Fibroblast of lung (primary cell): ENCODE results near the gene ARFGAP1. TPM values are rescaled to one million over a fixed set of nuclear protein-coding genes. Genes with fewer than 3 reads are reported as not detected.

Source experiments
- DNase-seq, 2 donors: peaks; one replicate each; pipeline versions ENCODE4 v3.0.0 to v3.0.0-alpha.2; 2010; ENCODE audit warnings: low read depth in 2 of 2
- H2AFZ ChIP-seq: 2 replicates; pipeline ENCODE4 v1.5.1; 2012; ENCODE audit warnings: low read length, control low read depth, inconsistent platforms
- H3K27ac ChIP-seq: 2 replicates; pipeline ENCODE4 v1.5.1; 2011; ENCODE audit warnings: low read length, control low read depth; ENCODE audit not compliant: insufficient read depth
- H3K27me3 ChIP-seq: 2 replicates; pipeline ENCODE4 v1.5.1; 2011; ENCODE audit warnings: mild to moderate bottlenecking, low read length; ENCODE audit not compliant: control insufficient read depth, insufficient read depth
- H3K36me3 ChIP-seq: 2 replicates; pipeline ENCODE4 v1.5.1; 2011; ENCODE audit warnings: low read length; ENCODE audit not compliant: control insufficient read depth, insufficient read depth
- H3K4me1 ChIP-seq: 2 replicates; pipeline ENCODE4 v1.5.1; 2011; ENCODE audit warnings: low read length; ENCODE audit not compliant: control insufficient read depth, insufficient read depth; ENCODE audit errors: extremely low read depth
- H3K4me2 ChIP-seq: 2 replicates; pipeline ENCODE4 v1.5.1; 2011; ENCODE audit warnings: low read length, control low read depth; ENCODE audit not compliant: insufficient read depth; ENCODE audit errors: extremely low read depth
- H3K4me3 ChIP-seq, 4 experiments: fragments of 200-600 bp in 1 of 4; sonication (generic) in 1 of 4; replicated peaks in 1 of 4; 2 replicates each; pipeline ENCODE4 v1.5.1; 2011 to 2016; ENCODE audit warnings: low read length in 4 of 4, low read depth in 3 of 4, mild to moderate bottlenecking in 3 of 4, control low read depth in 2 of 4, inconsistent platforms in 1 of 4, mixed read lengths in 1 of 4; ENCODE audit not compliant: insufficient read depth in 1 of 4; ENCODE audit errors: control extremely low read depth in 1 of 4
- H3K79me2 ChIP-seq: 2 replicates; pipeline ENCODE4 v1.5.1; 2012; ENCODE audit warnings: mild to moderate bottlenecking, low read length, inconsistent platforms; ENCODE audit not compliant: control insufficient read depth, insufficient read depth
- H3K9ac ChIP-seq: 2 replicates; pipeline ENCODE4 v1.5.1; 2011; ENCODE audit warnings: mild to moderate bottlenecking, low read length, control low read depth; ENCODE audit not compliant: insufficient read depth
- H3K9me3 ChIP-seq: 2 replicates; pipeline ENCODE4 v1.5.1; 2012; ENCODE audit warnings: low read depth, low read length; ENCODE audit not compliant: control insufficient read depth, insufficient read depth
- H4K20me1 ChIP-seq: 2 replicates; pipeline ENCODE4 v1.5.1; 2011; ENCODE audit warnings: low read length; ENCODE audit not compliant: control insufficient read depth, insufficient read depth; ENCODE audit errors: extremely low read depth
- CTCF ChIP-seq, 2 donors: IDR thresholded peaks in 1 of 2; conservative IDR thresholded peaks in 1 of 2; 1 replicate in 1 of 2; 2 replicates in 1 of 2; pipeline ENCODE4 v1.5.1; 2011 to 2012; ENCODE audit warnings: low read length in 2 of 2, control low read depth in 1 of 2, inconsistent platforms in 1 of 2, low read depth in 1 of 2, mild to moderate bottlenecking in 1 of 2
- EZH2 ChIP-seq: IDR thresholded peaks from 2 replicates; pipeline ENCODE4 v1.5.1; 2012; ENCODE audit warnings: low read length, control low read depth, mild to moderate bottlenecking; ENCODE audit errors: missing control alignments
- polyA plus RNA-seq, 2 donors: library from polyadenylated mRNA; depleted of rRNA in 1 of 2; stranded (reverse) in 1 of 2; unstranded in 1 of 2; fragments of >200 nt; gene quantifications; 2 replicates each; pipeline ENCODE4 v1.2.1, GENCODE V29; 2011 to 2012; ENCODE audit warnings: missing spikeins in 1 of 2
- total RNA-seq: library from RNA; depleted of rRNA; stranded (reverse); fragments of >200 nt; gene quantifications from 2 replicates; pipeline ENCODE4 v1.2.1, GENCODE V29; 2014

ARFGAP1 gene
- total and polyA plus RNA-seq, 2 donors (not counting 1 experiment from before 2014, with no cell fraction given), result 37.6 to 42.9 TPM

DNA sequence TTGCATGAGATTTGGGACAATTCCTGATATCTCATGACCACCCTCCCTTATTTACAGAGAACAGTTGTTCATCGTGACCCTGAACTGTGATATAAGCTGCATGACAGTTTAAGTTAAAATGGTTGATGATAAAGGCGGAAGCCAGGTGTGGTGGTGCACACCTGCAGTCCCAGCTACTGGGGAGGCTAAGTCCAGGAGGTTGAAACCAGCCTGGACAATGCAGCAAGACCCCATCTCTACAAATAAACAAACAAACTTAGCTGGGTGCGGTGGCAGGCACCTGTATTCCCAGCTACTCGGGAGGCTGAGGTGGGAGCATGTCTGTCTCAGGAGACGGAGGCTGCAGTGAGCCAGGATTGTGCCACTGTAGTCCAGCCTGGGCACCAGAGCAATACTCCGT lies 44.4 kb downstream of the ARFGAP1 start:
- TF ChIP-seq CTCF (conservative IDR thresholded peaks at IDR 0.05 in 1 of 2, IDR thresholded peaks at IDR 0.05 in 1 of 2; ENCODE audit: low read depth in 1 of 2, low read length in 2 of 2) (no peak), EZH2 (no peak)

DNA sequence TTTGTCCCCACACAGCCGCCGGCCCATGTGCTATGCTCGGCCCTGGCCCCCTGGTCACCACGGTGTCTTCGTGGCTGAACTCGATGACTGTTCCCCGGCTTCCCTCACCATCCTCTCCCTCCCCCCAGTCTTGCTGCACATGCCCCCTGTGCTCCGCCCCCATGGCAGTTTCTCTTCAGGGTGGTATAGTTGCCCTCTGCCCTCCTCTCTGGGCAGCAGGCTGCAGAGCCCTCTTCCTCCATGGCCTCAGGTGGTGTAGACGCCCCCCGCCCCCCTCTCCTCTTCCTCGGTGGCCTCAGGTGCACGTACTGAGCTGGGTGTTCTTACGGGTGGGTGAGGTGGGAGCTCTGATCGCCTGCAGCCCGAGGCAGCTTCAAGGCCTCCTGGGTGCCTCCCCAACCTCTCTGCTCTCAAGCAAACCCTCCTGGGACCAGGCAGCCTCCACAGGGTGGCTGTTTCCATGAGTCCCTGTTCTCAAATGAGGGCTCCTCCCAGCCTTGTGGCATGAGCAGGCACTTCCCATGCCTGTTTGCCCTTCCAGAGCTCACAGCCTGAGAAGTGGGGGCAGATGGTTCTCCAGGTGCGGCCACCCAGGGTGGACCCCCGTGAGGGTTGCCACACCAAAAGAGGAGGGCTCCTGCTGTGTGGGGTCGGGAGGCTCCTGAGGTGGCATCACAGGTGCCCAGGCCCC lies 45.1 kb downstream of the ARFGAP1 start:
- Histone ChIP-seq H3K4me2 (no peak overlapping the region), H3K79me2 (no peaks in the 10 kb centered on the region), H3K36me3 (no peaks in the 10 kb centered on the region), H3K4me1 (no peaks in the 10 kb centered on the region), H3K27ac (no peak overlapping the region), H3K9me3 (no peaks in the 10 kb centered on the region), H3K27me3 (peaks cover 1% of the 10 kb centered on the region), H2AFZ (no peak overlapping the region), H3K9ac (no peak overlapping the region), H3K4me3 (no peak overlapping the region), H4K20me1 (no peaks in the 10 kb centered on the region)
- no peak for TF ChIP-seq EZH2
- TF ChIP-seq CTCF (conservative IDR thresholded peaks at IDR 0.05 in 1 of 2, IDR thresholded peaks at IDR 0.05 in 1 of 2; ENCODE audit: low read depth in 1 of 2, low read length in 2 of 2), result no peak
- DNase-seq, result no peak

More for the DNA sequence above, 44.4 kb downstream of the ARFGAP1 start:
- Histone ChIP-seq H3K4me3 (no peak overlapping the region), H3K27me3 (no peaks in the 10 kb centered on the region), H3K4me2 (no peak overlapping the region), H3K27ac (no peak overlapping the region), H3K4me1 (no peaks in the 10 kb centered on the region), H3K79me2 (no peaks in the 10 kb centered on the region), H3K36me3 (no peaks in the 10 kb centered on the region), H3K9ac (no peak overlapping the region), H2AFZ (no peak overlapping the region), H4K20me1 (no peaks in the 10 kb centered on the region), H3K9me3 (no peaks in the 10 kb centered on the region)
- DNase-seq, result no peak

DNA sequence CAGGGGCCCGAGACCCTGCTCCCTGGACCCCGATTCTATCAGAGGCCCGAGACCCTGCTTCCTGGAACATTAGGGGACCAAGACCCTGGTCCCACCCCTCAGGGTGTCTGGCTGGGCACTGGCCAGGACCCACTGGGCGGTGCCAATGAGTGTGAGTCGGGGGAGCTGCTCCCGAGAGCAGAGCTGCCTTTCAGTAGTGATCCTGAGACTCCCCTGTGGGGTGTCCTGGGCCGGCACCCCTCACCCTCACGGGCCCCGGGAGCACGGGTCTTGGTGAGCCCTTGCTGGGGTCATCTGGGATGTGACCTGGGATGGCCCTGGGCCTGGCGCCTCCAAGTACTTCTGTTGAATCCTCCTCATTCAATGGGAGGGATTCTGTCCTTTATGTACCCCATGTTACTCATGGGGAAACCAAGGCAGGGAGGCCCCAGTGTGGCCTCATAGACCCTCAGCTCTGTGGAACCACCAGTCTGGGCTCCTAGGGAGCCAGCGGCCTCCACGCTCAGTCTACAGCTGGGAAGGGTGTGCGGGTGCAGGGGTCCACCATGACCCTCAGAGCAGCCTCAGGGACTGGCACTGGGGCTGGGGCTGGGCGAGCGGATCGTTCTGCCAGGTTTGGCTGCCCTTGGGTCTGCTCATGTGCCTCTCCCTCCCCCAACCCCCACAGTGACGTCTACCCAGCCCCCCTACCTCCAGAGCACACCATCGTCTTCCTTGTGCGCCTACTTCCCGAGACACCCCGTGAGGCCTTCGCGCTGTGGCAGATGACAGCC lies 46.0 kb downstream of the ARFGAP1 start:
- Histone ChIP-seq H4K20me1 (no peaks in the 10 kb centered on the region), H2AFZ (no peak overlapping the region), H3K4me3 (no peak overlapping the region), H3K79me2 (no peaks in the 10 kb centered on the region), H3K36me3 (no peaks in the 10 kb centered on the region), H3K9ac (no peak overlapping the region), H3K27me3 (peaks cover 4% of the 10 kb centered on the region), H3K9me3 (no peaks in the 10 kb centered on the region), H3K4me2 (no peak overlapping the region), H3K27ac (no peak overlapping the region), H3K4me1 (no peaks in the 10 kb centered on the region)
- DNase-seq, result no peak
- TF ChIP-seq EZH2 (no peak), CTCF (conservative IDR thresholded peaks at IDR 0.05 in 1 of 2, IDR thresholded peaks at IDR 0.05 in 1 of 2; ENCODE audit: low read depth in 1 of 2, low read length in 2 of 2) (no peak)
